AG20443 (cell line): ENCODE measurements around the gene SCGB1A1.
"Not testable (repeated sequence)": the region's sequence is repeated elsewhere in the genome, so short reads cannot be mapped to it uniquely, and the experiment has no call there.

Experiments used
- DNase-seq: peaks from one replicate; pipeline ENCODE4 v3.0.0; 2012; ENCODE audit warnings: low spot score, mixed read lengths

SCGB1A1 gene, protein sequence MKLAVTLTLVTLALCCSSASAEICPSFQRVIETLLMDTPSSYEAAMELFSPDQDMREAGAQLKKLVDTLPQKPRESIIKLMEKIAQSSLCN

DNA sequence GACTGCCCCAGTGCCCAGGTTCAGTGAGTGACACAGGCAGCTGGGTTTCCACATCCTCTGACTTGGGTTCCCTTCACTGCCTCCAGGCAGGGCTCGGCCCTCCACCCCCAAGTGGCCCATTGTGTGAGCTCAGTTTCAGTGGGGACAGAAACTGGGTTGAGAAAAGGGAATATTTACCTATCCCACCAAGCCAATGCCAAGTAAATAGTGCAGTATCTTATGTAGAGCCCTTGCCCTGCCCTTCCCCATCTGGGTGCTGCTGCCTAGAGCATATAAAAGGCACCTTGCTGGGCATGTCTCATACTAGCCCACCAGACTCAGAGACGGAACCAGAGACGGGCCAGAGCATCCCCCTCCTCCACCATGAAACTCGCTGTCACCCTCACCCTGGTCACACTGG, at the start of gene SCGB1A1:
SCGB1A1 (plus strand) TSS at position 301 of the 400 bp plus-strand sequence; CDS start at position 364, 63 bp downstream.
- DNase-seq, result no peak

DNA sequence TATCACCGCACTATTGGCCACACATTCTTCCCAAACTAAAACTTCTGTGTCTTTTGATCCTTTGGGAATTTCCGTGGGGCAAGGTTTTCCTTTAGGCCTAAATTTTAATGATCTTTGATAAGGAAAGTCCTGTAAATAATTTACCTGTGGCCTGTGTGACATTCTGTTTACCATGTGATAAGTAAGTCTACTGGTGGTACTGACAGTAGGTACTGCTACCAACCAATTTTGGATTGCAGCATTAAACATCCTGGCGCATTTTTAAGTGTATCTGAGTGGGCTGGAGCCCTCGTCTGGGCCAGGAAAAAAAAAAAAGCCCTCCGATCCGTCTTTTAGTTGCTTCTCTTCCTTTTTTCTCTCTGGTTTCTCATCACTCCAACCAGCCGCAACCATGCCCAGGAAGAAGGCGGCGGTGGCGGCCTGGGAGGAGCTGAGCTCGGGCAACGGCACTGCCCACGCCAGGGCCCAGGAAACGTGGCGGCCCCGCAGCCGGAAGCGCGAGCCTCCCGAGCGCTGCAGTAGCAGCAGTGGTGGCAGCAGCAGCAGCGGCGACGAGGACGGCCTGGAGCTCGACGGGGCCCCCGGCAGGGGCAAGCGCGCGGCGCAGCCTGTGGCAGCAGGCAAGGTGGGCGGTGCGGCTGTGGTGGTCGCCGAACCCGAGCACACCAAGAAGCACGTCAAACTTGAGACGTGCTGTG, 47.9 kb upstream of the SCGB1A1 start:
- no peak for DNase-seq

DNA sequence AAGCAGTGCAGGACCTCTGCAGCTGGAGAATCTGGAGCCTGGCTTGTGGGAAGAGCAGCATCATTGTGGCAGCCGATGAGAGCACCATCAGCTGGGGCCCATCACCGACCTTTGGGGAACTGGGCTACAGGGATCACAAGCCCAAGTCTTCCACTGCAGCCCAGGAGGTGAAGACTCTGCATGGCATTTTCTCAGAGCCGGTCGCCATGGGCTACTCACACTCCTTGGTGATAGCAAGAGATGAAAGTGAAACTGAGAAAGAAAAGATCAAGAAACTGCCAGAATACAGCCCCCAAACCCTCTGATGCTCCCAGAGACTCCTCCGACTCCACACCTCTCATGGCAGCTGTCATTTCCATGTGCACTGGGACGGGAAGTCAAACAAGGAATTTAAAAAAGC, 46.0 kb upstream of the SCGB1A1 start:
- DNase-seq, result no peak

GRCh38 chr11:62373464-62374119, 45.2 kb upstream of the SCGB1A1 start:
- DNase-seq, result no peak

- no peak for DNase-seq
These were observed 44.0 kb upstream of the SCGB1A1 start for GRCh38 chr11:62374801-62375200.

DNA sequence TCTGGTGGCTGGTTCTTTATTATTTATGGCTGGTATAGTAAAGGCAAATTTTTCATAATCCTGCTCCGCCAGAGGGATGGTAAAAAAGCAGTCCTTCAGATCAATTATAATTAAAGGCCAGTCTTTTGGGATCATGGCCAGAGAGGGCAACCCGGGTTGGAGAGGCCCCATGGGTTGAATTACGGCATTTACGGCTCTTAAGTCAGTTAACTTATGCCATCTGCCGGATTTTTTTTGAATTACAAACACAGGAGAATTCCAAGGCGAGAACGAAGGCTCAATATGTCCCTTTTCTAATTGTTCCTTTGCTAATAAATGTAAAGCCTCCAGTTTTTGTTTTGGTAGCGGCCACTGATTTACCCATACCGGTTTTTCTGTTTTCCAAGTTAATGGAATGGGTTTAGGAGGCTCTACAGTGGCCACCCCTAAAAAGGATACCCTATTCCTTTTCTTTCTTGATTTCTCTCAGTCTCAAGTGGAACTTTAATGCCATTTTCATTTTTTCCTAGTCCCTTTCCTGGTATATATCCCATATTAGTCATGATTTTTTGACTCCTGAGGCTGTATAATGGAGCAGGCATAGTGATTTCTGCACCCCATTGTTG, 40.3 kb upstream of the SCGB1A1 start:
- DNase-seq, result not testable (repeated sequence)

DNA sequence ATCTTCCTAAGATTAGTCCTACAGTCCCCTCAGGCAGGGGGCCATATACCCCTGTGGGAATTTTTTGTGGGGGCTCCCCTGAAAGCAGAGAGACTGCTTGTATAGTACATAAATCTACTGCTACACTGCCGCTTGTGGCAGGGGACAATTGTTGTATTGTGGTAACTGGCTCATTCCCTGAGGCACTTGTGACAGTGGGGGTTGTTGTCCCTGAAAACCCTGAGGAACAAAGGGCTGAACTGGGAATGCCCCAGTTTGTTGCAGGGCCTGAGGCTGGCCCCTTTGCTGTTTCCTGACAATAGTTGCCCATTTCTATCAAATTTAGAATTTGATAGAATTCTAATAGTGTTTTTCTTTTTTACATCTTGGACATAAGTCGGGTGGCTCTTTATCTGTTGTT, 39.2 kb upstream of the SCGB1A1 start:
- not testable (repeated sequence) for DNase-seq

- DNase-seq, result peak; percentile 69
These were observed 38.0 kb upstream of the SCGB1A1 start for GRCh38 chr11:62380821-62381245.

DNA sequence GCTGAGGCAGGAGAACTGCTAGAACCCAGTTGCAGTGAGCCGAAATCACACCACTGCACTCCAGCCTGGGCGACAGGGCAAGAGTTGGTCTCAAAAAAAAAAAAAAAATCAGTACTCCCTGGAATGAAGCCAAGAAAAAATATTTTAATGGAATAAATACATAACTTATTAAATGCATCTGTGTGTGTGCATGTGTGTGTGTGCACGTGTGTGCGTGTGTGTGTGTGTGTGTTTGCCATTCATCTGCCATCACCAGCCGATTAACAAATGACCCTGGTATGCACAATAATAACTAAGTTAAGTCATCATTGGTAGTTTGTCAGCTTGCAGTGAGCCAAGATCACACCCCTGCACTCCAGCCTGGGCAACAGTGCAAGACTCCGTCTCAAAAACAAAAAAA, 35.0 kb upstream of the SCGB1A1 start:
- DNase-seq, result no peak

DNA sequence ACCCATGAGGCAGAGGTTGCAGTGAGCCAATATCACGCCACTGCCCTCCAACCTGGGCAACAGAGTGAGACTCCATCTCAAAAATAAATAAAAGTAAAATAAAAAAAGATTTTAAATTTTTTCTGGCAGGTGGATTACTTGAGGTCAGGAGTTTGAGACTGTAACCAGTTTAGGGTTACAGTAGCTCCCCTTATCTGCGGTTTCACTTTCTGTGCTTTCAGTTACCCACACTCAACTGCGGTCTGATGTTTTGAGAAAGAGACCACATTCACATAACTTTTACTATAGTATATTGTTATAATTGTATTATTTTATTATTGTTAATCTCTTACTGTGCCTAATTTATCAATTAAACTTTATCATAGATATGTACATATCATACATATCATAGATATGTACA, 32.8 kb upstream of the SCGB1A1 start:
- not testable (repeated sequence) for DNase-seq

GRCh38 chr11:62387381-62387780, 31.5 kb upstream of the SCGB1A1 start:
- DNase-seq, result no peak

- no peak for DNase-seq
These were observed 29.8 kb upstream of the SCGB1A1 start for GRCh38 chr11:62388999-62389398.

DNA sequence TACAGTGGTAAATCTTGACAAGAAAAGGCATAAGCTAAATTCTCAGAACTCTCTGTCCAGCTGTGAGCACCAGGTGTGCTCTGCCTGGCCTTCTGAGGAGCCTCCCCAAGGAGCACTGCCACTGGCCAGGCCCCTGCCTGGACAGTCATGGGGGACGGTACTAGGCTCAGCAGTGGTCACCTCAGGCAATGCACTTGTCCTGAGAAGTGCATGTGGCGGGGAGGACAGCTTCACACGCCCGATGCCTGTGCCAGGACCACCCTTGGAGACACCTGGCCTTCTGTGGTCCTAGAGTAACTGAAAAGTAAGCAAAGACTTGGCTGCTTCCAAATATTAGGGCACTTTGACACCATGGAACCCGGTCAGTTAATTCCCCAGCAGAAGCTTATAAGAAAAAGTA, 28.6 kb upstream of the SCGB1A1 start:
- DNase-seq, result no peak

DNA sequence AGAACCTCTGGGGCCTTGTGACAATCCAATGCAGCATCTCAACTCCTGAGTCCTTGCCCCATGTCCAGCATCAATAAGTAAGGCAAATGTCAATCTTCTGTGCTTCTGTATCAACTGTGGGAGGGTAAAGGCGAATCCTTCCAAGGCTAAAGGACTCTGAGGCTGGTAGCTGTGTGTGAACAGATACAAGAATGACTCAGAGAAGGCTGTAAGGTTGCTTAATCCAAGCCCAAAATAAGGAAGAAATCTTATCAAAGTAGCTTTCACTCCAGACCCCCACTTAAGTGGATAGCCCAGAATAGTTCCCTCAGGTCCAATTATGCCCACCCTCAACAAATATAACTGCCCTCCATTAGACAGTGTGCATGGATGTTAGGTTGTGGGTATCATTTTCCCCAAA, 28.1 kb upstream of the SCGB1A1 start:
- no peak for DNase-seq

DNA sequence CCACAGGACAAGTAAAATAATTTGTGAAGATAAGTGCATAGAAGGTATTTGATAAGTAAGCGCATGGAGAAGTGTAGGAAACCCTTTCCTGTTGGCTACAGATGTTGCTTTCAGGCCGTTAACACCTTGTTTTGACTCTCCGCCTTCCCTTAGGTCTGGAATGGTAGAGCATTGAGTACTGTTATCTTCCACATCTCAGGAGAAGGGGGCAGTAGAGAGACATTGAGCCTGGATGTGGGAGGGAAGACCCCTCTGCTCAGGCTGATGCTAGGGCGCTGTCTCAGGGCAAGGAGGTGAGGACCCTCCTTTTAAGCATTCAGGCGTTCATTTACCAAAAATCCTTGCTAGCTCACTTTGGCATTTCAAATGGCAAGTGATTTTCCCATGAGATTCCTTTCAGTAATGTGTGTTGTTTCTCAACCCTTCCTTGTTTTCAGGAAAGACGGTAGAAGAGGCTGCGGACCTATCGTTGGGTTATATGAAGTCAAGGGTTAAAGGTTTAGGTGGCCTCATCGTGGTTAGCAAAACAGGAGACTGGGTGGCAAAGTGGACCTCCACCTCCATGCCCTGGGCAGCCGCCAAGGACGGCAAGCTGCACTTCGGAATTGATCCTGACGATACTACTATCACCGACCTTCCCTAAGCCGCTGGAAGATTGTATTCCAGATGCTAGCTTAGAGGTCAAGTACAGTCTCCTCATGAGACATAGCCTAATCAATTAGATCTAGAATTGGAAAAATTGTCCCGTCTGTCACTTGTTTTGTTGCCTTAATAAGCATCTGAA, 27.0 kb upstream of the SCGB1A1 start:
- DNase-seq, result no peak

DNA sequence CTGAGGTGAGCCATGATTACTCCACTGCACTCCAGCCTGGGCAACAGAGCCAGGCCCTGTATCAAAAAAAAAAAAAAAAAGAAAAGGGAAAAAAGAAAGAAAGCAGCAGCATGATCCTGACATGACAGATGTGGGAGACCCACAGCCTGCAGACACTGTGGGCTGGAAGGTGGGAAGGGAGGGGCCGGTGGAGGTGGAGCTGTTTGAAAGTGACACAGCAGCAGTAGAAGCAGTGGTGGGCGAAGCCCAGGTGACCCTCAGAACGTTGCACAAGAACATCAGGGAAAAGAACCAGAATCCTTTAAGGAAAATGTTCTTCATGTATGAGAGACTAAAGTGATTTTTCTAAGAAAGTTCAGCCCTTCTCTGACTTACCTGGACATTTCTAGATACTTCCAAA, 26.3 kb upstream of the SCGB1A1 start:
- no peak for DNase-seq

DNA sequence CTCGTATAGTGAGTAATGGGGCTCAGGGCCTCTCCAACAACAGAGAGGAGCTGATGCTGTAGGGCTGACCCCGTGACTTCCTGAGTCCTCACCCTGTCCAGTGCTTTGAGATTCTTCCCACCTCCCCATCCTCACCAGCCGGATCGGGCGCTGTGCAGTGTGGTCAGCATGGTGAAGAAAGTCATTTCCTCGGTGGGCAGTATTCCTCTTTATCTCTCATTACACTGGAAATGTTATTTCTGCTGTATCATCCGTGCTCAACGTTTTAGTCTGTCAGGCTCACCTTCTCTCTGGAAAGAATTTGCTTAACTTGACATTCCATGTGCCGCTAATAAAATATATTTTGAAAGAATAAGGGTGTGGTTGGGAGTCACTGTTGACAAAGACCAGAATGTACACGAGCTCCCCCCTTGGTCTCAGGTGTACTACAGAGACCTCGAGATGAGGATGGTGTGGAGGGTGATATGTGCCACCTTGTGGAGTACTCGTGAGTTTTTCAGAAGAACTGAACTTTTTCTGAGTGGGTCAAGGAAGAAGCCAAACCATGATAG, 25.7 kb upstream of the SCGB1A1 start:
- DNase-seq, result no peak

- no peak for DNase-seq
These were observed 25.1 kb upstream of the SCGB1A1 start for GRCh38 chr11:62393735-62394134.

DNA sequence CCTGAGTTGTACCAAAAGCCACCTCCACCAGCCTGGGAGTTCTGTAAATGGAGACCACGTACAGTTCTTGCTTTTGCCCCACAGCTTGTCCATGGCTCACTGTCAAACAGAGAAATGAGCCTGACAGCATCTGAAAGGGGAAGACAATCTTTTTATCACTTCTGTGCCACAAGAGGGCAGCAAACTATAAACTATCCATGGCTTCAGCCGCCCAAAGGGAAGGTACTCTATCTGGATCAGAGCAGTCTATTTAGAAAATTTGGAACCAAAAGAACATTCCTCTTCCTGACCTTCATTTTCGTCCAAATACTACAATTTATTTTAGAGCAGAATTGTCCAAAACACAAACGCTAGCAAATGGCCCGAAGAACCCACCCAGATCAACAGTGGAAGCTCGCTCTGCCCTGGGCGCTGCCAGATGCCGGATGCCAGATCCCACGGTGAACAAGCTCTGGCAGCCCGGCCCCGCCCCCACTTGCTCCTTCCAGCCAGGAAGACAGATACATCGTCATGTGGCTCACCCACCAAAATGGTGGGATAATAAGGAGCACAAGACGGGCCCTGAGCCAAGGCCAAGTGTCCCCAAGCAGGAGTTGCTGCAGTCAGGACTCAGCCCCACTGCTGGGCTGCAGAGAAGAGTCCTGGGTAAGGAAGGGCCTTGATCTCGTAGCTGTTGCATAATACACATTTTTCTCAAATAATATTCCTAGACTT, 23.9 kb upstream of the SCGB1A1 start:
- DNase-seq, result peak; percentile 83

DNA sequence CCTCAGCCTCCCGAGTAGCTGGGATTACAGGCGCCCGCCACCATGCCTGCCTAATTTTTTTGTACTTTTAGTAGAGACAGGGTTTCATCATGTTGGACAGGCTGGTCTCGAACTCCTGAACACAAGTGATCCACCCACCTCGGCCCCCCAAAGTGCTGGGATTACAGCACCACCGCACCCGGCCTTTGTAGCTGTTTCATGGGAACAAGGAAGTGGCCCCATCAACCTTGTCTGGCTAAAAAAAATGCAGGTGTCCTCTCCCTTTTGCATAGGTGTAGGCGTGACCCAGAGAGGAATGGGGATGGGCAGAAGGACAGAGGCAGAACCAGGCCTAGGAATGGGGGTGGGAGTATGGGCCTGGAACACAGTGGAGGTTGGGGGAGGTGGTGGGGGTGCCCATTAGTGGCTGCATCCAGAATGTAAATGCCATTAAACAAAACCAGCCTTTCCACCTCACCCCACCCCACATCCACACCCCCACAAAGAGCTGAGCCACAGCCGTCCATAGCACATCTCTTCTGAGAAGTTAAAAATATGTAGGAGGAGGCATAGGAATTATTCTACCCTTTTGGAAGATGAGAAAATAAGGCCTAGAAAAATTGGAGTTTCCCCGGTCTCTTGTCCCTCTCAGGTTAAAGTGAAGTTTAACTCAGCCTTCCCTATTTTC, 22.8 kb upstream of the SCGB1A1 start:
- DNase-seq, result no peak
